HEK293T (cell line): ENCODE measurements around the gene ARHGAP5.

ENCODE experiments used
- ARNT ChIP-seq: fragments of 450-650 bp; IDR thresholded peaks from 2 replicates; pipeline ENCODE4 v1.6.1; 2017; ENCODE audit warnings: mild to moderate bottlenecking
- BHLHE40 ChIP-seq: fragments of 450-650 bp; IDR thresholded peaks from 2 replicates; pipeline ENCODE4 v1.6.1; 2016; ENCODE audit warnings: mild to moderate bottlenecking, moderate library complexity, borderline replicate concordance
- FOXA1 ChIP-seq: fragments of 450-650 bp; IDR thresholded peaks from 2 replicates; pipeline ENCODE4 v1.6.1; 2016; ENCODE audit warnings: mild to moderate bottlenecking
- FOXM1 ChIP-seq: fragments of 450-650 bp; IDR thresholded peaks from 2 replicates; pipeline ENCODE4 v1.6.1; 2017; ENCODE audit warnings: mild to moderate bottlenecking, borderline replicate concordance
- HDGF ChIP-seq: fragments of 450-650 bp; IDR thresholded peaks from 2 replicates; pipeline ENCODE4 v1.6.1; 2017; ENCODE audit warnings: antibody characterized with exemption, borderline replicate concordance
- NFRKB ChIP-seq: fragments of 450-650 bp; IDR thresholded peaks from 2 replicates; pipeline ENCODE4 v1.6.1; 2016; ENCODE audit warnings: mild to moderate bottlenecking, moderate library complexity
- PKNOX1 ChIP-seq: fragments of 450-650 bp; IDR thresholded peaks from 2 replicates; pipeline ENCODE4 v1.6.1; 2016
- SP1 ChIP-seq: fragments of 450-650 bp; IDR thresholded peaks from 2 replicates; pipeline ENCODE4 v1.6.1; 2017

GRCh38 chr14:32166924-32167323 lies 89.8 kb downstream of the ARHGAP5 start:
- TF ChIP-seq ARNT (no peak), NFRKB (no peak), FOXM1 (no peak), PKNOX1 (no peak), HDGF (no peak), BHLHE40 (no peak), SP1 (no peak), FOXA1 (no peak)
